K562 (cell line): ENCODE results near the gene ALDH9A1.

ENCODE experiments used
- MXD1 ChIP-seq: fragments of 250-450 bp; sonication (Bioruptor Pico); IDR thresholded peaks from 2 replicates; pipeline ENCODE4 v1.8.0; 2021; ENCODE audit warnings: borderline replicate concordance, mild to moderate bottlenecking, moderate library complexity; ENCODE audit not compliant: poor library complexity, severe bottlenecking
- POLR2AphosphoS5 ChIP-seq: IDR thresholded peaks from 2 replicates; pipeline ENCODE4 v1.6.1; 2011; ENCODE audit warnings: mild to moderate bottlenecking, low read depth, low read length, moderate library complexity; ENCODE audit not compliant: control insufficient read depth, insufficient read depth

- TF ChIP-seq MXD1 (CRISPR knock-in tag): no peak
- TF ChIP-seq POLR2AphosphoS5: peak; percentile 67
Observed at GRCh38 chr1:165630629-165631341, 67.6 kb downstream of the ALDH9A1 start, which contains the start of gene MGST3.
